ENCODE data around the gene MUC7.
"Not testable (repeated sequence)": the region's sequence is repeated elsewhere in the genome, so short reads cannot be mapped to it uniquely, and the experiment has no call there.

The MUC7 gene

DNA sequence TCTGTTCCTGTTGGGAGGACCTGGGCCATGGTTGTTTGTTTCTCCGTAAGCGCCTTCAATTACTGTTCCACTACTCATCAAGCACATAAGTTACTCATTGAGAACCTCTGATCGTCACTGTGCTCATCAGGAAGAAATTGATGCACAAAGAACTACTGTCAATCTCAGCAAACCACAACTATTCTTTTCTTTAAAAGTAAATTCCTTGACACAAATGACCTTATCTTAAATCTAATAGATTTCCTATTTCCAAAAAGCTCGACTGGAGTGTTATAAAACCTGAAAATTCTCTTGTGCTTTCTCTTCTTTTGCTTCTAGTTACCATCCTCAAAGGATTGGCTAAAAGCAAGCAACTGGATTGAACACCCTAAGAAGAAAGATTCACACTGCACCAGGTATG, at the start of gene MUC7:
Gene MUC7, plus strand, starts transcription at position 301 of the 400 bp plus-strand sequence. CDS start 1,825 bp downstream, outside the sequence.
- DNase-seq (ENCODE audit: low read depth), result no peak
- H3K4me3 ChIP-seq (ENCODE audit: low read depth, low read length), result no peak within 1 kb of the TSS

GRCh38 chr4:70425306-70425705, 46.7 kb upstream of the MUC7 start:
- DNase-seq (ENCODE audit: low read depth), result no peak
- no peak overlapping the region for H3K4me3 ChIP-seq (ENCODE audit: low read depth, low read length)

DNA sequence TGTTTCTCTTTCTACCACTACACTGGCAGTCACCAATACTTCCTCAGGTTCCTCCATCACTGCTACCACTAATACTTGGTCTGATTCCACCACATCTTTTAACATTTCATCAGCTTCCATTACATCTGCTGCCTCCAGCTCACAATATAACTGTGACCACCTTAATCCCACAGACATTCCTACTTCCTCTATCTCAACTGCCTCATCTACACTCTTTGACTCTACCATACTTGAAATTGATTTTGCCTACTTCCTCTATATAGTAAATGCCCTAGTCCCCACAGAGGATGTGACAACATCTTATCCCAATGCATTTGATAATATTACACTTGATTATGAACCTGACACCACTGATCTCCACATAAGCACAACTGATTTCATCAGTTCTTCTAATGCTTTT, 45.2 kb upstream of the MUC7 start:
- DNase-seq (ENCODE audit: low read depth), result no peak
- no peak overlapping the region for H3K4me3 ChIP-seq (ENCODE audit: low read depth, low read length)

DNA sequence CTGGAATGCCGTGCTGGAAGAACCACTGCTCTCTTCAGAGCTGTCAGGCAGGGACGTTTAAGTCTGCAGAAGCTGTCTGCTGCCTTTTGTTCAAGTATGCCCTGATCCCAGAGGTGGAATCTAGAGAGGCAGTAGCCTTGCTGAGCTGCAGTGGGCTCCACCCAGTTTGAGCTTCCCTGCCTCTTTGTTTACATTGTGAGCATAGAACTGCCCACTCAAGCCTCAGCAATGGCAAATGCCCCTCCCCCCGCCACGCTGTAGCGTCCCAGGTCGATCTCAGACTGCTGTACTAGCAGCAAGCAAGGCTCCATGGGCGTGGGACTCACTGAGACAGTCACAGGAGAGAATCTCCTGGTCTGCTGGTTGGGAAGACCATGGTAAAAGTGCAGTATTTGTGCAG, 34.8 kb upstream of the MUC7 start:
- DNase-seq (ENCODE audit: low read depth), result no peak
- no peak overlapping the region for H3K4me3 ChIP-seq (ENCODE audit: low read depth, low read length)

DNA sequence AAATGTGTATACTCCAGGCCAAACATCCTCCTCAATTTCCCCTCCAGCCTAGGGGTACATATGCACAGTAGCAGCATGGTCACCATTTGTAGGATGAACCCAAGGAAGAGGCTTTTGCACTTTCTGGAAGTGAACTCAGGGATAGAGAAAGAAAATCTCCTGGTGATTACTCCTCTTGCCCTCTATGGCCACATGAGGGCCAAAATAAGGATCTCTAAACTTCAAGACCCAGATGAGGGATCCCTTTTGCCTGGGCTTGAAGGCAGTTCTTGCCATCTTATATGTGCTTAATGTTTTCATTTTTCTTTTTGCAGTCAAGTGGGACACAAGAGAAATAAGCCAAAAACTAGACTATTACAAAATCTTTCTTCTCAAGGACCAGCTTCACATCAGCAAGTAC, 29.5 kb upstream of the MUC7 start:
- H3K4me3 ChIP-seq (ENCODE audit: low read depth, low read length), result no peak overlapping the region
- no peak for DNase-seq (ENCODE audit: low read depth)

DNA sequence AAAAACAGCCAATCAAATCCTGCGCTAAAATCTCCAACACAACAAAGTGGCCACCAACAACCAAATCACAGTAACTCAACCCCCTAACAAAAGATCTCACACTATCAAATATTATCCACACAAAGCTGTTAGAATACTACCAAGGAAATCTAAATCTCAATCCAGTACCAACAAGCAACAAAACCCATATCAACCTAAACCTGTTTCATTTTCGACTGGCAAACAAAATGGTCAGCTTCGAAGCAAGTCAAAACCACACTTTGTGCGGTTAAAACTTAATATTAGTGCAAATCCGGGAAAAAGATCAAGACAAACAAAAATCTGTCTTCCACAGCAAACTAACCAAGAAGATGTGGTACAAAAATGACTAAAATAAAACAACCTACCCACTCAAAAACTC, 28.7 kb upstream of the MUC7 start:
- no peak overlapping the region for H3K4me3 ChIP-seq (ENCODE audit: low read depth, low read length)
- DNase-seq (ENCODE audit: low read depth), result no peak

GRCh38 chr4:70449220-70449619, 22.8 kb upstream of the MUC7 start:
- no peak overlapping the region for H3K4me3 ChIP-seq (ENCODE audit: low read depth, low read length)
- DNase-seq (ENCODE audit: low read depth), result no peak

- no peak for DNase-seq (ENCODE audit: low read depth)
- H3K4me3 ChIP-seq (ENCODE audit: low read depth, low read length), result no peak overlapping the region
Measured at GRCh38 chr4:70452946-70453345, 19.1 kb upstream of the MUC7 start.

DNA sequence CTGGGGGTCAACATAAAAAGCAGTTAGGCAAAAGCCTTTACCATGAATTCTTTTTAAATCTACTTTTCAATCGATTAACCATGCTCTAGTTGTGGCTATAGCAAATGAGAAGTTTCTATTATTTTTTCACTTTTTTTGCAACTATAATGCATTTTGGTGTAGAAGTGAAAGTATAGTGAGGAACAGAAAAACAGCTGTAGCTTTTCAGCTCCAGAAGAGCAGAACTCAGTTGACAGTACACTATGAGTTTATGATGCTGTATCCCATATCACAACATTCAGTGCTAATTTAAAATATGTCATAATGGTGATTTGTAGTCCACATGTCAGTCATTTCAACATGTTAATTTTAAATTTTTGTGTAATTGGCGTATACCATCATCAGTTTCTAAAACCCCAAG, 8.7 kb upstream of the MUC7 start:
- DNase-seq (ENCODE audit: low read depth), result no peak
- no peak overlapping the region for H3K4me3 ChIP-seq (ENCODE audit: low read depth, low read length)

DNA sequence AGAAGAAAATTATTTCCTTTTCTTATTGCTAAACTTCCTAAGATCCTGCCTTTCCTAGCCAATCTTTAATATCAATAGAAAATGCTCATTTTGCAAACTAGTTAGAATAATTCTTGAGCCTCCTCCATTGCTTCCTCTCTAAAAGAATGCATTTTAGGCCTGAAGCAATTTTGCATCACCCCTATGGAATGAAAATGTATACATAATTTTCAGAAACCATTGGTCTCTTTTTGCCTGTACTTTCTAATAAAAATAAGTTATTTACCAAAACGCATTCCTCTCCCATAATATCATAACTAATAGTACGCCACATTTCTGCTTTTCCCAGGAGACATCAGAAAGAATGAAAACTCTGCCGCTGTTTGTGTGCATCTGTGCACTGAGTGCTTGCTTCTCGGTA, 1.7 kb downstream of the MUC7 start:
- DNase-seq (ENCODE audit: low read depth), result no peak
- no peak overlapping the region for H3K4me3 ChIP-seq (ENCODE audit: low read depth, low read length)

DNA sequence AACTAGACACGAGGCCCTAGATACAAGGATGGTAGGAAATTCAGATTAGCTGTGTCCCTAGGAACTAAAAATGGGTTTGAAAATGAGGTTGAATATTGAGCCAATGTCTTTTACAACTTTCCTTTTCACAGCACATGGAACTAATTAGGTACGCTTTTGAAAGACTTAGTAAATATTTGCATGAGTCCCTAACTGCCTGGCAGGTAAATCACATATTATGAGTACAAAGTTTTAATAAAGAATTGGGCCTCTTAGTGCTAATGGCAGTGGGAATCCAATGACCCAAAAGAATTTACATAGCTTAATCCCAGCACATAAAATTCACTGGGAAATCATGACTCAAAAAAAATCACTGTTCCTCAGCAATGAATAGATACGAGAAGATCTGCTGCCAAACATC, 16.8 kb downstream of the MUC7 start:
- H3K4me3 ChIP-seq (ENCODE audit: low read depth, low read length), result no peak overlapping the region
- no peak for DNase-seq (ENCODE audit: low read depth)

GRCh38 chr4:70496231-70496630, 24.2 kb downstream of the MUC7 start:
- H3K4me3 ChIP-seq (ENCODE audit: low read depth, low read length), result no peak overlapping the region
- no peak for DNase-seq (ENCODE audit: low read depth)

GRCh38 chr4:70501838-70502237, 29.8 kb downstream of the MUC7 start:
- H3K4me3 ChIP-seq (ENCODE audit: low read depth, low read length); DNase-seq (ENCODE audit: low read depth): not testable (repeated sequence)

- no peak for DNase-seq (ENCODE audit: low read depth)
- H3K4me3 ChIP-seq (ENCODE audit: low read depth, low read length), result no peak overlapping the region
Measured at GRCh38 chr4:70504733-70505132, 32.7 kb downstream of the MUC7 start.

DNA sequence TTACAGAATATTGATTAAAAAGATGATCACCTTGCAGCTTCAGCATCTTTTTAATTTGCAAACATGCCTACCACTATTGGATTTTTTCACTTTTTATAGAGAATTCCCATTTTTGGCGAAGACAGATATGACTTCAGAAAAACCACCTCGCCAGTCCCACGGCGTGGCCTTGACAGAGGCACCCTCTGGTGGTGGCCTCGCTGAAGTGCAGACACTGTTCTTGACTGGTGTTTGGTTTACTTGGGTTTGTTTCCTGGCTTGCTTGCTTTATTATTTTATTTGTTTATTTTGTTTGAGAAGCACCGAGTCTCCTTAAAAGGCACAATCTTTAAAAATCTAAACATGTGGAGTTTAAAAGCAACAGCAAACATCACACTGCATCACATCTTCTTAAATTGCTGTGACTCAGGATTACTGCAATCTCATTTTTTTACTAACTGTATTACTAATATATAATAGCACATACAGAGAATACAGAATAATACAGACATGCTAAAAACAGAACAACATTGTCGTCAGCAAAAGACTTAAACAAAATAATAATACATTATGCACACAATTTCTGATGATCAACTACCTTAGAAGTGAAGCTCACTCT, 33.3 kb downstream of the MUC7 start:
- DNase-seq (ENCODE audit: low read depth), result peak; percentile 14

GRCh38 chr4:70508801-70509200, 36.8 kb downstream of the MUC7 start:
- no peak overlapping the region for H3K4me3 ChIP-seq (ENCODE audit: low read depth, low read length)
- no peak for DNase-seq (ENCODE audit: low read depth)

More for the DNA sequence above, 33.3 kb downstream of the MUC7 start:
- no peak overlapping the region for H3K4me3 ChIP-seq (ENCODE audit: low read depth, low read length)

GRCh38 chr4:70511365-70511764, 39.4 kb downstream of the MUC7 start:
- no peak overlapping the region for H3K4me3 ChIP-seq (ENCODE audit: low read depth, low read length)
- no peak for DNase-seq (ENCODE audit: low read depth)

DNA sequence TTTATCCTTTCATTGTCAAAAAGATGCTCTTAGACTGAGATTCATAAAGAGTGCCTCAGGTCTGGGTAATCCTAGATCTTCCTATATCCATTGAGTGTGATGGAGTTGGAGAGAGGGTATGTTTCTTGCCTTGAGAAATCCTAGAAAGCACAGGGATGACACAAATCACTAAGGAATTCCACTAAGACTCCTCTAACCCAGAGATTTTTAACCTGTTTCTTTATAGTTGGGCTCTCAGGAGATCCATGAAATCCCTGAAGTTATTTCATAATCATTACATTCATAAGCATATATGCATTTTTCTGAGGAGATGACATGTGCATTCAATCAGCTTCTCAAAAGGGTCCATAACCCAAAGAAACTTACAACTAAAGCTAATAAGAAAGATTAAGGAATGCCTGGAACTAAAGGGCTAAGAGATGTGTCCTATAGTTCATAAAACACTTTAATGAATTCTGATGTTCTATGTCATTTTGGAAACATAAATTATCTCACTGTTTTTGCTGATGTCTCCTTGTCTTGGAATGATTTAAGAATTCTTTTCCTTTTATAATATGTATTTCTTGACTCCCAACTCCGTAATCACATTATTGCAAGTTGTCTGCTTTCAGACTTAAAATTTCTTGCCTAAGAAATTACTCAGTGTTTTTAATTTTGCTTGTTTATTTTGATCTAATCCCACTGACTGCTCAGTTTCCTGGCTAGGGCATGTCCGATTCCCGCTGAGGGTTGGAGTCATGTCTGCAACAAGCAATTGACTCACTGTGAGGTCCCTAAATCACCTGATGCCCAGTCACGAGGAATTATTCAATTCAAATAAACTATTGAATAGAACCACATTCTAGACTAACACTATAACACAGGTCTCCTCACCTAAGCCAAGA, 43.6 kb downstream of the MUC7 start:
- H3K4me3 ChIP-seq (ENCODE audit: low read depth, low read length), result no peak overlapping the region
- DNase-seq (ENCODE audit: low read depth), result no peak

GRCh38 chr4:70518269-70518668, 46.3 kb downstream of the MUC7 start, which contains the start of gene AMTN:
Gene AMTN (plus strand): TSS chr4:70518569. CDS start chr4:70518778, 209 bp downstream.
- DNase-seq (ENCODE audit: low read depth), result no peak
- H3K4me3 ChIP-seq (ENCODE audit: low read depth, low read length), result no peak within 1 kb of the TSS

DNA sequence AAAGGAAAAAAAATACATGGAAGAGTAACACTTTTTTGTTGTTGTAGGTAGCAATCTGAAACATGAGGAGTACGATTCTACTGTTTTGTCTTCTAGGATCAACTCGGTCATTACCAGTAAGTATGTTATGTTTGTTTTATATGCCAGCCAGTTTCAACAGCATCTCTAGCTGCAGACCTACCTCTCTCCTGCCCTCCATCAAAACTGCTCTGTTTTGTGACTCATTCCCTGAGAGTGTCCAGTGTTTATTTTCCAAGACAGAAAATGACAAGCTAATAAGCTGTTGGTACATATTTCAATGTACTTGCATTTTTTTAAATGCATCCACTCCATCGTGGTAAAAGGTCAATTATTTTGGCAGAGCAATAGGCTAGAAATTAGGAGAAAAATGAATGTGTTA, 46.7 kb downstream of the MUC7 start:
- no peak for DNase-seq (ENCODE audit: low read depth)
- no peak overlapping the region for H3K4me3 ChIP-seq (ENCODE audit: low read depth, low read length)

- no peak for DNase-seq (ENCODE audit: low read depth)
- no peak overlapping the region for H3K4me3 ChIP-seq (ENCODE audit: low read depth, low read length)
Measured at GRCh38 chr4:70522626-70523025, 50.6 kb downstream of the MUC7 start.

Measured in skeletal muscle cell (primary cell).